ENCODE results near the gene C16orf96. TPM values are rescaled to one million over a fixed set of nuclear protein-coding genes. Genes with fewer than 3 reads are reported as not detected.
A peak's percentile ranks its signal among the peaks of the same experiment; 100 is the strongest.

Gene C16orf96
- total RNA-seq, 1 experiment from 2014 or later: 1.4 TPM

GRCh38 chr16:4513881-4514280 is 42.3 kb upstream of the C16orf96 start:
- H2AFZ ChIP-seq (ENCODE audit: low read length): no peak overlapping the region
- H3K79me2 ChIP-seq (ENCODE audit: insufficient read depth, low read length): no peaks in the 10 kb centered on the region
- H3K4me1 Mint-ChIP-seq: peaks cover 4 to 14% of the 10 kb centered on the region in 2 experiments; a peak in 3 of 4 replicates

More at GRCh38 chr16:4513881-4514280, 42.3 kb upstream of the C16orf96 start:
- H4K20me1 ChIP-seq (ENCODE audit: control insufficient read depth, insufficient read depth, insufficient read length): no peaks in the 10 kb centered on the region
- H2BK5ac ChIP-seq (ENCODE audit: insufficient read length, low read length): no peak overlapping the region
- no peak overlapping the region for H2BK12ac ChIP-seq (ENCODE audit: insufficient read length, low read depth, low read length)
- no peak overlapping the region for H3K14ac ChIP-seq (ENCODE audit: insufficient read depth, low read length)
- Mint-ChIP-seq H3K27me3 (ENCODE audit: low read depth) (no peaks in the 10 kb centered on the region; the same call in 1 of the 2 replicates), H3K9me3 (no peaks in the 10 kb centered on the region), H3K27ac (0 out of 7 replicates have a peak overlapping the region, but pooled peaks of 1 of the 3 experiments have one; percentile 44), H3K4me3 (no peak overlapping the region), H3K36me3 (ENCODE audit: insufficient read depth in 1 of 3, low read depth in 3 of 3) (peaks cover 16 to 33% (median 32%) of the 10 kb centered on the region in 3 experiments; a peak in 6 of 7 replicates)
- H3K4me1 ChIP-seq (ENCODE audit: insufficient read depth, low read length): no peaks in the 10 kb centered on the region
- H2BK20ac ChIP-seq (ENCODE audit: low read depth, low read length, poor library complexity, severe bottlenecking): no peak overlapping the region
- no peak for TF ChIP-seq CTCF (conservative IDR thresholded peaks at IDR 0.05)
- DNase-seq: no peak
- H3K23ac ChIP-seq (ENCODE audit: insufficient read length, low read depth, low read length): no peak overlapping the region
- no peaks in the 10 kb centered on the region for H3K9me3 ChIP-seq (ENCODE audit: control insufficient read depth, low read depth, low read length)
- H3T11ph ChIP-seq (ENCODE audit: low read length): no peak overlapping the region
- no peaks in the 10 kb centered on the region for H3K27me3 ChIP-seq (ENCODE audit: insufficient read depth, low read length)
- no peaks in the 10 kb centered on the region for H3K23me2 ChIP-seq (ENCODE audit: insufficient read length, low read depth, low read length, poor library complexity, severe bottlenecking)
- H3K9ac ChIP-seq (ENCODE audit: extremely low read depth, insufficient read length, low read length): no peak overlapping the region
- no peak overlapping the region for H4K91ac ChIP-seq (ENCODE audit: insufficient read length, low read depth, low read length)
- no peak overlapping the region for H3K27ac ChIP-seq (ENCODE audit: insufficient read length, low read depth, low read length)
- no peak overlapping the region for H3K4me2 ChIP-seq (ENCODE audit: insufficient read depth, insufficient read length, low read length)
- H4K5ac ChIP-seq (ENCODE audit: insufficient read length, low read depth, low read length): no peak overlapping the region
- no peak overlapping the region for H3K4ac ChIP-seq (ENCODE audit: low read depth, low read length)
- H2BK15ac ChIP-seq (ENCODE audit: low read depth, low read length): no peak overlapping the region
- no peak overlapping the region for H3K18ac ChIP-seq (ENCODE audit: insufficient read length, low read depth, low read length)
- no peak overlapping the region for H3K56ac ChIP-seq (ENCODE audit: insufficient read length, low read depth, low read length)
- H2AK5ac ChIP-seq (ENCODE audit: insufficient read length, low read length): no peak overlapping the region
- WGBS (ENCODE audit: extremely low coverage, insufficient read length, low lambda C conversion rate): no CpG with 5 or more reads among the region's 7 CpGs
- H3K79me1 ChIP-seq (ENCODE audit: insufficient read depth, low read depth, low read length, poor library complexity, severe bottlenecking): no peaks in the 10 kb centered on the region
- no peak overlapping the region for H4K8ac ChIP-seq (replicated peaks; ENCODE audit: insufficient read length, low read depth, low read length)
- H2BK120ac ChIP-seq (ENCODE audit: low read depth, low read length, poor library complexity, severe bottlenecking): no peak overlapping the region
